HuH-7.5 (cell line): ENCODE results near the gene WSCD1.
A peak's percentile ranks its signal among the peaks of the same experiment; 100 is the strongest.

Source experiments
- DNase-seq: peaks from one replicate; pipeline ENCODE4 v3.0.0; 2011; ENCODE audit warnings: low spot score

WSCD1 gene

GRCh38 chr17:6061290-6061689 is 8.9 kb upstream of the WSCD1 start:
- no peak for DNase-seq

- DNase-seq = no peak
Observed at GRCh38 chr17:6064868-6065267, 5.3 kb upstream of the WSCD1 start.

GRCh38 chr17:6065351-6065750 is 4.8 kb upstream of the WSCD1 start:
- no peak for DNase-seq

- DNase-seq = no peak
Observed at GRCh38 chr17:6066183-6066948, 3.8 kb upstream of the WSCD1 start.

- no peak for DNase-seq
Observed at GRCh38 chr17:6067060-6067459, 3.1 kb upstream of the WSCD1 start.

GRCh38 chr17:6070430-6070912 is 292 bp downstream of the WSCD1 start:
- no peak for DNase-seq

GRCh38 chr17:6070913-6071511 is 833 bp downstream of the WSCD1 start:
- peak; percentile 46 for DNase-seq

- no peak for DNase-seq
Observed at GRCh38 chr17:6071528-6072065, 1.4 kb downstream of the WSCD1 start.

- no peak for DNase-seq
Observed at GRCh38 chr17:6072157-6072556, 2.0 kb downstream of the WSCD1 start.

GRCh38 chr17:6072611-6073010 is 2.4 kb downstream of the WSCD1 start:
- no peak for DNase-seq

- no peak for DNase-seq
Observed at GRCh38 chr17:6073620-6074019, 3.4 kb downstream of the WSCD1 start.

- no peak for DNase-seq
Observed at GRCh38 chr17:6075050-6075449, 4.9 kb downstream of the WSCD1 start.

GRCh38 chr17:6075845-6076244 is 5.7 kb downstream of the WSCD1 start:
- no peak for DNase-seq

GRCh38 chr17:6077752-6078151 is 7.6 kb downstream of the WSCD1 start:
- no peak for DNase-seq

GRCh38 chr17:6078458-6078871 is 8.3 kb downstream of the WSCD1 start:
- DNase-seq = no peak

- DNase-seq = no peak
Observed at GRCh38 chr17:6079155-6079888, 9.1 kb downstream of the WSCD1 start.

- no peak for DNase-seq
Observed at GRCh38 chr17:6079960-6080359, 9.8 kb downstream of the WSCD1 start.

GRCh38 chr17:6080711-6081430 is 10.7 kb downstream of the WSCD1 start:
- DNase-seq = no peak

GRCh38 chr17:6082335-6082734 is 12.2 kb downstream of the WSCD1 start:
- DNase-seq = no peak

- DNase-seq = no peak
Observed at GRCh38 chr17:6084311-6085161, 14.4 kb downstream of the WSCD1 start.

GRCh38 chr17:6085812-6086211 is 15.6 kb downstream of the WSCD1 start:
- DNase-seq = no peak
